Suprapubic skin (tissue), 4 donors: Measurements from ENCODE around the gene MAST4.

ENCODE experiments used
- EP300 ChIP-seq: sonication (generic); formaldehyde crosslinking; IDR thresholded peaks from one replicate; pipeline ENCODE4 v1.6.1; 2017; ENCODE audit warnings: antibody characterized with exemption
- POLR2AphosphoS5 ChIP-seq, 3 donors: sonication (generic); formaldehyde crosslinking; IDR thresholded peaks; one replicate each; pipeline ENCODE4 v1.6.1; 2017; ENCODE audit warnings: antibody characterized with exemption in 3 of 3
- TF ChIP-seq, protein P1 (sequence below), 2 donors: fragments of 200-600 bp in 1 of 2; fragments of 450-650 bp in 1 of 2; sonication (generic) in 1 of 2; IDR thresholded peaks; one replicate each; pipeline ENCODE4 v1.5.1; 2016 to 2019; ENCODE audit warnings: antibody characterized with exemption in 2 of 2, mild to moderate bottlenecking in 1 of 2, moderate library complexity in 1 of 2

DNA sequence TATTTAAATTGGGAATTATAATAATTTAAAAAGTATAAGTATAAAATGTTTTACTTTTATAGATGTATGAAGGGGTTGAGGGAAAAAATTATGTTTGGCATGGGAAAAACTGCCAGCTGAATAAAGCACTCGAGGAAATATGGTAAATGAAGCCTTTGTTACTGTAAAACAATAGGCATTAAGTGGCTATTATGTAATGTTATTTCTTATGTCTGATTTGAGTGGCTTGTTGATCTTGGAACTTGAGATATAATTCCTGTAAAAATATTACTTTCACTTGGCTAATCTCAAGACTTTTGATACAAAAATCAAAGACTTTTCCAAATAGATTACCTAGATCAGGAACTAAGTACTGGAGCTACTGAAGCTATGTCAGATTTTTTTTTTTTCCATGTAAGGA, 417.5 kb downstream of the MAST4 start:
- TF ChIP-seq POLR2AphosphoS5 (IDR thresholded peaks at IDR 0.05) (no peak), EP300 (no peak)
- TF ChIP-seq, protein P1, sequence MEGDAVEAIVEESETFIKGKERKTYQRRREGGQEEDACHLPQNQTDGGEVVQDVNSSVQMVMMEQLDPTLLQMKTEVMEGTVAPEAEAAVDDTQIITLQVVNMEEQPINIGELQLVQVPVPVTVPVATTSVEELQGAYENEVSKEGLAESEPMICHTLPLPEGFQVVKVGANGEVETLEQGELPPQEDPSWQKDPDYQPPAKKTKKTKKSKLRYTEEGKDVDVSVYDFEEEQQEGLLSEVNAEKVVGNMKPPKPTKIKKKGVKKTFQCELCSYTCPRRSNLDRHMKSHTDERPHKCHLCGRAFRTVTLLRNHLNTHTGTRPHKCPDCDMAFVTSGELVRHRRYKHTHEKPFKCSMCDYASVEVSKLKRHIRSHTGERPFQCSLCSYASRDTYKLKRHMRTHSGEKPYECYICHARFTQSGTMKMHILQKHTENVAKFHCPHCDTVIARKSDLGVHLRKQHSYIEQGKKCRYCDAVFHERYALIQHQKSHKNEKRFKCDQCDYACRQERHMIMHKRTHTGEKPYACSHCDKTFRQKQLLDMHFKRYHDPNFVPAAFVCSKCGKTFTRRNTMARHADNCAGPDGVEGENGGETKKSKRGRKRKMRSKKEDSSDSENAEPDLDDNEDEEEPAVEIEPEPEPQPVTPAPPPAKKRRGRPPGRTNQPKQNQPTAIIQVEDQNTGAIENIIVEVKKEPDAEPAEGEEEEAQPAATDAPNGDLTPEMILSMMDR (IDR thresholded peaks at IDR 0.05) = no peak
